HCT116 (cell line): Measurements from ENCODE around the gene PLA2R1.

Experiments
- ATF3 ChIP-seq: IDR thresholded peaks from 2 replicates; pipeline ENCODE4 v1.6.1; 2012
- CBX3 ChIP-seq: IDR thresholded peaks from 2 replicates; pipeline ENCODE4 v1.6.1; 2012; ENCODE audit warnings: low read depth
- CTCF ChIP-seq, 3 experiments: fragments of 200-600 bp in 1 of 3; sonication (generic) in 1 of 3; IDR thresholded peaks in 2 of 3; conservative IDR thresholded peaks in 1 of 3; 2 replicates each; pipeline ENCODE4 v1.5.1; 2012 to 2017; ENCODE audit warnings: low read depth in 2 of 3, low read length in 2 of 3, antibody characterized with exemption in 1 of 3, borderline replicate concordance in 1 of 3, control low read depth in 1 of 3, mild to moderate bottlenecking in 1 of 3, mixed read lengths in 1 of 3, mixed run types in 1 of 3, moderate library complexity in 1 of 3; ENCODE audit not compliant: insufficient read depth in 1 of 3
- MAX ChIP-seq: IDR thresholded peaks from 2 replicates; pipeline ENCODE4 v1.6.1; 2012
- POLR2A ChIP-seq: IDR thresholded peaks from 2 replicates; pipeline ENCODE4 v1.7.0; 2011; ENCODE audit warnings: borderline replicate concordance; ENCODE audit not compliant: insufficient read depth, insufficient read length; ENCODE audit errors: extremely low read depth
- POLR2AphosphoS5 ChIP-seq: IDR thresholded peaks from 2 replicates; pipeline ENCODE4 v1.6.1; 2011; ENCODE audit warnings: mild to moderate bottlenecking, low read depth, low read length, moderate library complexity
- RAD21 ChIP-seq: IDR thresholded peaks from 2 replicates; pipeline ENCODE4 v1.6.1; 2012; ENCODE audit warnings: low read depth, mild to moderate bottlenecking
- SIN3A ChIP-seq: IDR thresholded peaks from 2 replicates; pipeline ENCODE4 v1.6.1; 2012; ENCODE audit warnings: low read depth
- YY1 ChIP-seq: IDR thresholded peaks from 2 replicates; pipeline ENCODE4 v1.6.1; 2011; ENCODE audit warnings: low read length, low read depth, moderate library complexity, mild to moderate bottlenecking; ENCODE audit not compliant: insufficient replicate concordance; ENCODE audit errors: extremely low read depth

- TF ChIP-seq CTCF (IDR thresholded peaks at IDR 0.05 in 2 of 3, conservative IDR thresholded peaks at IDR 0.05 in 1 of 3; ENCODE audit: borderline replicate concordance in 1 of 3, insufficient read depth in 1 of 3, low read depth in 2 of 3, low read length in 2 of 3) (no peak), POLR2A (no peak), POLR2AphosphoS5 (no peak), SIN3A (no peak), ATF3 (no peak), MAX (no peak), YY1 (no peak), RAD21 (no peak), CBX3 (no peak)
Measured at GRCh38 chr2:160039166-160039903, 23.1 kb downstream of the PLA2R1 start.
